GM04504 (cell line): ENCODE measurements around the gene IDNK.
"Not testable (repeated sequence)": the region's sequence is repeated elsewhere in the genome, so short reads cannot be mapped to it uniquely, and the experiment has no call there.

Experiments used
- DNase-seq: peaks from one replicate; pipeline ENCODE4 v3.0.0-alpha.2; 2012; ENCODE audit warnings: low read depth

Gene IDNK

GRCh38 chr9:83622939-83623678, at the start of gene IDNK:
IDNK (plus strand) TSS chr9:83623143; CDS start chr9:83623172, 29 bp downstream.
- peak; percentile 31 for DNase-seq

DNA sequence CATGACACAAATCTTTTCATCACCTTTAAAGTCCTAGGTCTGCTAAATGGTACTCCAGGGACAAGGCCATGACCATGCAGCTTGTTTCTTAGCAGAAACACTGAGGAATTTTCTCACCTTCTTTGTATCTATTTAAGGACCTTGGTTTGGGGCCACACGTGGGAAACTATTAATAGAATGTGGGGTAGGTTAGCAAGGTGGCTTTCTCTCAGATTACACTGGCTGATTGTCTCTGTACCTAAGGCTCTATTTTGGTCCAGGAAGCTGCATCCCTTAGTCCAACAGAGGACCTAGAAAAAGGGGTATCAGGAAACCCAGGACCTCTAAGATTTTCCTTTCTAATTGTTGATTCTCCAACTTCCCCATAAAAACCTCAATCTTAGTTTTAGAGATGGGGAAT, 48.5 kb upstream of the IDNK start:
- DNase-seq = no peak

GRCh38 chr9:83582029-83582428, 40.9 kb upstream of the IDNK start:
- DNase-seq = no peak

DNA sequence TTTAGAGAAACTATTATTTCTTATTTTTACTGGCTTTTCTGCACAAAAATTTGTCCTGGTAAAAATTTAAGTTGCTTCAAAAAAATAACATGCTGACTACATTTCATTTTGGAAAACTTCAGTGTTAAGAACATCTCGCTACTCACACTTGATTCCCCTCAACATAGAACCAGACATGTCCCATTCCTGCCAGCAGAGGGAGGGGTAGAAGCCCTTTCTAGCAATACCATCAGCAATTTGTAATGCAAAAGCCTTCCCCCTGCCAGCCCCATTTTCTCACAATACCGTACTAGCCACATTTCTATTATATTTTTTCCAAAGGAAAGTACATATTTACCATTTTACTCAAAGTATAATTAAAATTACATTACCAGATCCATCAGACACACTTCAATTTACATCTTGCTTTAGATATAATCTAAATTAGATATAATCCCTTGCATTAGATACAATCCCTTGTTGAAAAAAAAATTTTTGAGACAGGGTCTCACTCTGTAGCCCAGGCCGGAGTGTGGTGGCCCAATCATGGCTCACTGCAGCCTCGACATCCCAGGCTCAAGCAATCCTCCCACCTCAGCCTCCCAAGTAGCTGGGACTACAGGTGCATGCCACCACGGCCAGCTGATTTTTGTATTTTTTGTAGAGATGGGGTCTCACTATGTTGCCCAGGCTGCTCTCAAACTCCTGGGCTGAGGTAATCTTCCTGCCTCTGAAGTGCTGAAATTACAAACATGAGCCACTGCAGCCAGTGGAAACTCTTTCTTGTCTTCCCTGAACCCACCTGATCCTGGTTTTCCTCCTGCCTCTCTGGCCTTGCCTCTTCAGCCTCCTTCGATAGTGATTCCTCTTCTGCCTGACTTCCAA, 39.6 kb upstream of the IDNK start:
- DNase-seq = peak; percentile 39

DNA sequence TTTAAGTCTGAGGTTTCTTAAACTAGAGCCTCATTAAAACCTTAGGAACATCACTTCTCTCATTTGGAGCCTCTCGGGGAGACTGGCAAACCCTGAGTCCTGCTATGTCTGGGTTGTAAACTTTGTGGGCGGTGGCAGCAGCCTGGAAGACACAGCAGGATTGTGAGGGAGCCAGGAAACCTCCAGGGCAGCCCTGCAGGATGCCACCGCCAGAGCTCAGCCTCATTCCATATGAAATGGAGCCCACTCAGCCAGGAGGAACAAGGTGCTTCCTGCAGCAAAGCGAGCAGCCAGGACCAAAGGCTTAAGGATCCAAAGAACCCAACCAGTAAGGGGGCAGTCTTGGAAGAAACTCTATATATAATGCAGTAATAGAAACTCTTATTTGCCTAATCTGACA, 37.9 kb upstream of the IDNK start:
- no peak for DNase-seq

- DNase-seq = no peak
These were observed 34.7 kb upstream of the IDNK start for GRCh38 chr9:83588256-83588655.

DNA sequence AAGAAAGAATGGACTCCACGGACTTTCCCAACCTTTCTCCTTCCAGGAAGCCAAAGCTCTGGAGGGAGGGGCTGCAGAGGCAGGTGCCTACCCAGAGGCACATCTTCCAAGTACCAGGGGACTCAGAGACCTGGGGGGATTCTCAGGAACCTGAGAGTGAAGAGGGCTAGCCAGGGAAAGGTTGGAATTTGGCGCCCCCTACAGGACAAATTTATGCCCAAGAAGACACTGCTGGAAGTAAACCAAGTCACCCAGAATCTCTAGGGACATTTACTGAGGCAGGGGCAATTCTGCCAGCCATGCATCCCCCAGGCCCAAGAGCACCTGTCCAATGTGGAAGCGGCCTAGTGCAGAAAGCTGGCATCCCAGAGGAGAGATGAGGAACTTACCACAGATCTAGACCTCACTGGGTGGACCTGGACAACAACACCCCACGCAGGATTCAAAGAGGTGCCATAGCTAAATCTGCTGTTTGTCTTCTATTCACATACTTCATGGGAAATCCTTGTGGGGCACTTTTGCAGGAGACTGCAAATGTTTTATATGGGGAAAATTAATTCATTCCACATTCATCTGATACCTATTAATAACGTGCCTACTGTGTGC, 25.9 kb upstream of the IDNK start:
- no peak for DNase-seq

GRCh38 chr9:83598487-83598886, 24.5 kb upstream of the IDNK start:
- no peak for DNase-seq

DNA sequence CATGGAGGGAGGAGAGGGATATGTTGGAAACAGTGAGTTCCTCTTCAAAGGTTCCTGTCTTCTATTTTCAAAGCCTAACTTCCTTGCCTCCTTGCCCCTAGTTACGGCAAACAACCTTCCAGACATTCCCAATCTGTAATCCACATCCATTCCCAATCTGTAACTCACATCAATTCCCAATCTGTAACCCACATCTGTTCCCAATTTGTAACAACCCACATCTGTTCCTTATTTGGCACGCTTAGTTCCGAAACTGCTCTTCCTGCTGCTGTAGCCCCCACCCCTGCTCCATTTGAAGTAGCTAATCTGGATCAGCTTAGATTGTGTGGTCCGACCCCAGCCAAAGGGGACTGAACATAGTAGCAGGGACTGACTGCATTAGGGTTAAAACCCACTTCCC, 23.9 kb upstream of the IDNK start:
- DNase-seq = no peak

GRCh38 chr9:83601463-83601862, 21.5 kb upstream of the IDNK start:
- no peak for DNase-seq

DNA sequence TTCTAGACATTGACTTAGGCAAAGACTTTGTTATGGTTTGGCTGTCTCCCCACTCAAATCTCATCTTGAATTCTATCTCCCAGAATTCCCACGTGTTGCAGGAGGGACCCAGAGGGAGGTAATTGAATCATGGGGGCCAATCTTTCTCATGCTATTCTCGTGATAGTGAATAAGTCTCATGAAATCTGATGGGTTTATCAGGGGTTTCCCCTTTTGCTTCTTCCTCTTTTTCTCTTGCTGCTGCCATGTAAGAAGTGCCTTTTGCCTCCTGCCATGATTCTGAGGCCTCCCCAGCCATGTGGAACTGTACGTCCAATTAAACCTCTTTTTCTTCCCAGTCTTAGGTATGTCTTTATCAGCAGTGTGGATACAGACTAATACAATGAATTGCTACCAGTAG, 15.3 kb upstream of the IDNK start:
- DNase-seq = not testable (repeated sequence)

DNA sequence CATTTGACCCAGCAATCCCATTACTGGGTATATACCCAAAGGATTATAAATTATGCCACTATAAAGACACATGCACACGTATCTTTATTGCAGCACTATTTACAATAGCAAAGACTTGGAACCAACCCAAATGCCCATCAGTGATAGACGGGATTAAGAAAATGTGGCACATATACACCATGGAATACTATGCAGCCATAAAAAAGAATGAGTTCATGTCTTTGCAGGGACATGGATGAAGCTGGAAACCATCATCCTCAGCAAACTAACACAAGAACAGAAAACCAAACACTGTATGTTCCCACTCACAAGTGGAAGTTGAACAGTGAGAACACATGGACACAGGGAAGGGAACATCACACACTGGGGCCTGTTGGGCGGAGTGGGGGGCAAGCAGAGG, 9.6 kb upstream of the IDNK start:
- DNase-seq = not testable (repeated sequence)

GRCh38 chr9:83617299-83617698, 5.6 kb upstream of the IDNK start:
- no peak for DNase-seq

- peak; percentile 23 for DNase-seq
These were observed 1.9 kb upstream of the IDNK start for GRCh38 chr9:83620841-83621636.

DNA sequence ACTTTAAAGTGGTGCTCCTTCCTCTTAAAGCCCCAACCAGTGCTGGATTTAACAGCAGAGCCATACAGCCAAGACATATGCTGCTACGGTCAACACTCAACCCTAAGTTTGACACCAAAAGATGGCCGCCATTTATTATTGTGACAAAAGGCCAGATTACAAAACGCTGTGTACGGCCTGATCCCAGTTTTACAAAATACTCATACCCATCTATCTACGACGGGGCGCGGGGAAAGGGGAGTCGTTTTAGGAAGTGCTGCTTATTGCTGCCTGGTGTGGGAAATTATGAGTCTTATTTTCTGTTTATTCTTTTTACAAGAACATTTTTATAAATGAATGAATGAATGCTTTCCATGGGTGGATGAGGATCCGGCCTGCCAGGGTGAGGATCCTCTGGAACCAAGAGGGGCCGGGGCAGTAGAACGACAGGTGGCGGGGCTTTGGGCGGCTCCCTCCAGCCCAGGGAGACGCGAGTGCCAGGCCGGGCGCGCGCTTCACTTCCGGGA, 457 bp upstream of the IDNK start:
- DNase-seq = no peak

DNA sequence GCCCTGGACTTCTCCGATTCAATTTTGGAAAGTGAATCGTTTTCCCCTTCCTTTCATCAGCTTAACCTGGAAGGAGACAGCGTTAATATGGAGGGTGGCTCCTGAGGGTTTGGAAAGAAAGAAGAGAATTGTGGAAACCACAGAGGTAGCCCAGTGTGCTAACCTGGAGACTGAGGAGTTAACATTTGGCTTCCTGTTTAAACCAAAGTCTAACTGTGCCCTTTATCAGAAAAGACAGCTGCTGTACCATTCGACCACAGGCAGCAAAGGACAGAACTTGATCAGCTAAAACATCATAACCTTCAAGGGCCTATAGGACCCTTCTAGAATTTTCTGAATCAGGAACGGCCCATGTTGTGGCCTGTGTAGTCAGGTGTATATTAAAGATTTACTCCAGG, 735 bp downstream of the IDNK start:
- DNase-seq = no peak

DNA sequence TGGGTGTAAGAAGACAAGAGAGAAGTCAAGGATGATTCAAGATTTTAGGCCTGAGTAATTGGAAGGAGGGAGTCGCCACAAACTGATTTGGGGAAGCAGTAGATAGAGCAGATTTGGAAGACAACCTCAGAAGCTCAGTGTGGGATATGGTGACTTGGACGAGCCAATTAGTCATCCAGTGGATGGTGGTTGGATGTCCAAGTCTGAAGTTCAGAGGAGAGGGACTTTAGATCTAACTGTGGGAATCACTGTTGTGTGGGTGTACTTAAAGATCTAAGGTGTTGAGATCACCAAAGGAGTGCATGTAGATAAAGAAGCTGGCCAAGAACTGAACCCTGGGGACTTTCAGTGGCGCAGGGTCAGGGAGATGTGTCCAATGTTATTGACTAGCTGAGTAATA, 2.2 kb downstream of the IDNK start:
- no peak for DNase-seq

DNA sequence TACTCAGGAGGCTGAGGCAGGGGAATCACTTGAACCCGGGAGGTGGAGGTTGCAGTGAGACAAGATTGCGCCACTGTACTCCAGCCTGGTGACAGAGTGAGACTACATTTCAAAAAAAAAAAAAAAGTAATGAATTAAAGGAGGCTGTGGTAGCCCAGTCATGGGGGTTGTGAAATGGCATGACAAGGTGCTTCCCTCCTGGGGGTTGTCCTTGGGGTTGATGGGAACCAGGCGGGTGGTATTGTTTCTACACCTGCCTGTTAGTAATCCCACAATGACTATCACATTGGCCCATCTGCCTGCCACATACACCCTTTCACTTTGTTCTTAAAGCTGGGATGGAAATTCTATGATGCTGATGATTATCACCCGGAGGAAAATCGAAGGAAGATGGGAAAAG, 5.6 kb downstream of the IDNK start:
- no peak for DNase-seq

DNA sequence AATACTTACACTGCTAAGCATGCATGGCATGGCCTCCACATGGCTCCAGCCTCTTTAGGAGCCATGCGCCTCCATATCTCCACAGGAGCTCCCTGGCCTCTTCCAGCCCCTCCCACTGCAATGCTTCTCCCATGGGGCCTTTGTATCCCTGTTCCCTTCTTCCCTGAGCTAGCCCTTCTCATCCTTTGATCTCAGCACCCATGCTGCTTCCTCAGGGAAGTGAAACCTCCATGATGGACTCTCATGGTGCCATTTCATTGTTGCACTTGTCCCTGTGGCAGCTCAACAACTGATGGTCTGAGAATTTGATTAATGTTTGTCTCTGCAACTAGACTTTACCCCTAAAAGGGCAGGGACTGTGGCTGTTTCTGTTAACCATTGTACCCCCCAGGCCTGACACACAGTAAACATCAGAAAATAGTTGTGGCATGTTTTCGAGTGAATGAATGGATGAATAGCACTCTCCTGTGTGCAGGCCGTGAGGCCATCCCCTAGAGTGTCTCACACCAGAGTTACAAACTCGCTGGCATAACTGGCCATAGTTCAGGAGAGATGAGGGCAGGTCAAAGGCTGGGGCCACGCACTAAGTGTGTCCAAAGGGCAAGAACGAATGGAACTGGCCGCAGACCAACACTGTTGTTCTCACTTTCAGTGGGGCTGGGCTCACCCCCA, 6.6 kb downstream of the IDNK start:
- no peak for DNase-seq

- DNase-seq = no peak
These were observed 8.1 kb downstream of the IDNK start for GRCh38 chr9:83630938-83631457.

DNA sequence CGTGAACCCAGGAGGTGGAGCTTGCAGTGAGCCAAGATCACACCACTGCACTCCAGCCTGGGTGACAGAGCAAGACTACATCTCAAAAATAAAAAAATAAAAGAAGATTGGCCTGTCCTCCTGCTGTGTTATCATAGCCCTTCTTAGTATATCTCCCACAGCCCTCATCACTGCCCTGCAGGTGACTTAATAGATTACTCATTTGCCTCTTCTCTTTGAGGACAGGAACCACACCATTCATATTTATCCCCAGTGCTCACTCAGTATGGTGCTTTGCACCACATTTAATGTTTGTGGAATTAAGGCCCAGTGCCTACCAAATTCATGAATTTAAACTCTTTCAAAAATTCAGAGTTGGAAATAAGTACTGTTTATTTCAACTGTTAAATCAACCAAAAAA, 10.3 kb downstream of the IDNK start:
- DNase-seq = no peak
